ENCODE measurements around the gene NOSIP. TPM values are rescaled to one million over a fixed set of nuclear protein-coding genes. Genes with fewer than 3 reads are reported as not detected.

NOSIP gene
- total and polyA plus RNA-seq, 10 of the 15 experiments (the other 5 are each of a cell fraction or from before 2014, with no cell fraction given), result 7.2 to 85.5 (median 48.4) TPM

DNA sequence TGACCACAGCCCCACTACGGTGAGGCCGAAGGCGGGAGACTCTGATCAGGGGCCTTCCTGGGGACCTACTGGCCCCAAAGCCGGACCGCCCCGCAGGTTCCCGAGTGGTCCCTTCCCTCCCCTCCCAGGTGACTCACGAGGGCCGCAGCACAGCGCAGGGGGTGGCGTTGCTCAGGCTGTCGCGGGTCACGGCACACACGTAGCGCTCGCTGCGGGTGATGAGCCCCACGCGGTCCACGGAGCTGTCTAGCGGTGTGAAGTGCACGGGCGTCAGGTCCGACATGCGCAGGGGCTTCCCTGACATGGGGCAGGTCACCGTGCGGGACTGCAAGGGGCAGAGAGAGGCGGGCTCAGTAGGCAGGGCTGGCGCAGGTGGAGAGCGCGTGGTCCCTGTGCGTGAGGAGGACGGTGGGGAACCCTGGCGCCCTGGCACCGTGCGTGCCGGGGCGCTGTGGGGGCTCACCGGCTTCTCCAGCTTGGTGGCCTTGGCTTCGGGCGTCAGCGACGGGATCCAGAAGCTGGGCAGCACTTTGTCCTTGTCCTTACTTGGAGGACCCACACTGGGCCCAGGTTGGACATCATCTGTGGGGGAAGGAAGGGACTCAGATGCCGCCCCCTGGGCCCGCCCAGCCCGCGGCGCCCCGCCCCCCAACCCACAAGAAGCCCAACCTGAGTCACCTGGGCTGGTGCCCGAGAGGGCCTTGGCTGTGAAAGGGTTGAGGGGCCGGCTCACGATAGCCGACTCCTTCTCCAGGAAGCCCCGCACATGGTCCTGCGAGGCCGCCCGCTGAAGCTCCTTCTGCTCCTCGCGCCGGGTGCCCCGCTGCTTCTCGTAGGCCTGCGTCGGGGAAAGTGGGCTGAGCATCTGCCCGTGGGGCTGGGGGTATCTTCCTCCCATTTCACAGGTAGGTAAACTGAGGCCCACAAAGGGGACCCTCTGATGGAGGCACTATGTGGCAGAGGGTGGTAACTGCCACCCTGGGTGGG, 23.7 kb downstream of the NOSIP start:
- TF ChIP-seq SUPT20H (IDR thresholded peaks at IDR 0.05; ENCODE audit: borderline replicate concordance, control insufficient read depth, low read depth, low read length) (no peak), CHD2 (IDR thresholded peaks at IDR 0.05; ENCODE audit: borderline replicate concordance, low read depth, low read length) (no peak), POLR2A (IDR thresholded peaks at IDR 0.05; ENCODE audit: low read depth, low read length) (peak; percentile 12; the same call in 1 of the 2 replicates), TCF3 (IDR thresholded peaks at IDR 0.05; ENCODE audit: borderline replicate concordance, insufficient read depth, low read depth, low read length) (no peak), ATF7 (IDR thresholded peaks at IDR 0.05; ENCODE audit: low read depth) (no peak)
- TF ChIP-seq, protein P1, sequence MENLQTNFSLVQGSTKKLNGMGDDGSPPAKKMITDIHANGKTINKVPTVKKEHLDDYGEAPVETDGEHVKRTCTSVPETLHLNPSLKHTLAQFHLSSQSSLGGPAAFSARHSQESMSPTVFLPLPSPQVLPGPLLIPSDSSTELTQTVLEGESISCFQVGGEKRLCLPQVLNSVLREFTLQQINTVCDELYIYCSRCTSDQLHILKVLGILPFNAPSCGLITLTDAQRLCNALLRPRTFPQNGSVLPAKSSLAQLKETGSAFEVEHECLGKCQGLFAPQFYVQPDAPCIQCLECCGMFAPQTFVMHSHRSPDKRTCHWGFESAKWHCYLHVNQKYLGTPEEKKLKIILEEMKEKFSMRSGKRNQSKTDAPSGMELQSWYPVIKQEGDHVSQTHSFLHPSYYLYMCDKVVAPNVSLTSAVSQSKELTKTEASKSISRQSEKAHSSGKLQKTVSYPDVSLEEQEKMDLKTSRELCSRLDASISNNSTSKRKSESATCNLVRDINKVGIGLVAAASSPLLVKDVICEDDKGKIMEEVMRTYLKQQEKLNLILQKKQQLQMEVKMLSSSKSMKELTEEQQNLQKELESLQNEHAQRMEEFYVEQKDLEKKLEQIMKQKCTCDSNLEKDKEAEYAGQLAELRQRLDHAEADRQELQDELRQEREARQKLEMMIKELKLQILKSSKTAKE (IDR thresholded peaks at IDR 0.05; ENCODE audit: low read depth, poor library complexity, severe bottlenecking), result no peak
- DNase-seq (ENCODE audit: low read depth, low spot score) (no peak), FAIRE-seq (no peak), ATAC-seq (no peak)
- Histone ChIP-seq H4K20me1 (ENCODE audit: control insufficient read depth, insufficient read depth) (no peaks in the 10 kb centered on the region), H3K9ac (ENCODE audit: control insufficient read depth, insufficient read depth, low read length) (no peak overlapping the region), H2AFZ (ENCODE audit: control insufficient read depth, low read depth, low read length) (no peak overlapping the region), H3K36me3 (ENCODE audit: control insufficient read depth in 2 of 2, insufficient read depth in 2 of 2, low read length in 1 of 2) (peaks cover 12 to 26% of the 10 kb centered on the region in 2 experiments), H3K27me3 (replicated peaks in 1 of 2; ENCODE audit: control insufficient read depth in 2 of 2, insufficient read depth in 2 of 2, low read length in 1 of 2) (no peaks in the 10 kb centered on the region), H3K79me2 (ENCODE audit: control insufficient read depth, insufficient read depth, low read length) (no peaks in the 10 kb centered on the region), H3K27ac (ENCODE audit: control insufficient read depth, insufficient read depth) (no peak overlapping the region), H3K4me3 (no peak overlapping the region), H3K4me2 (ENCODE audit: control insufficient read depth, insufficient read depth) (no peak overlapping the region), H3K4me1 (ENCODE audit: control insufficient read depth, insufficient read depth, low read length) (no peaks in the 10 kb centered on the region), H3K9me3 (replicated peaks; ENCODE audit: control insufficient read depth, insufficient read depth, low read length) (no peaks in the 10 kb centered on the region)
- in situ Hi-C loops (cut with MboI), result no loop called here
- no TSS peak for BruUV-seq (replicated peaks)
- ChIA-PET RAD21 (ENCODE audit: unreplicated experiment) (no interaction called here), SMC1A (ENCODE audit: uncharacterized antibody, unreplicated experiment) (no interaction called here), POLR2A (no interaction called here), CTCF (interaction anchor here (1.0 to 3.0 kb wide), 3 partner anchors 10 to 14 kb away, joined by 3 to 10 read pairs (median 5); no protein-coding TSS in a partner anchor)
- WGBS (ENCODE audit: insufficient coverage, insufficient replicate concordance, low lambda C conversion rate, missing lambda C conversion rate), result over 99% methylated on average over 50 of the region's 66 CpGs
- intact Hi-C loops (cut with micrococcal nuclease; ENCODE audit: unreplicated experiment), result no loop called here

All from GM12878 (cell line).